HCT116 (cell line): Measurements from ENCODE around the gene MCF2L. TPM values are rescaled to one million over a fixed set of nuclear protein-coding genes. Genes with fewer than 3 reads are reported as not detected.

ENCODE experiments used
- ATAC-seq: fragments of 200-7000 bp; cut with Tn5 transposase; 2 replicates; pipeline ENCODE4 v1.9.1; 2020; ENCODE audit warnings: mild to moderate bottlenecking, moderate library complexity
- BruUV-seq: library from RNA; stranded (reverse); fragments of 400-500 nt; replicated peaks from 2 replicates; lab custom pipeline; 2021; lab: Mats Ljungman, UMichigan
- CTCF ChIA-PET: fragments of 300-600 bp; sonication (Branson Sonifier 250); formaldehyde crosslinking; loops from one replicate; lab custom pipeline; 2021; ENCODE audit warnings: antibody characterized with exemption; lab: Charles Lee
- POLR2A ChIA-PET: fragments of 300-600, 350-600 bp; sonication (Branson Sonifier 250); formaldehyde crosslinking; loops from one replicate; lab custom pipeline; 2021; ENCODE audit warnings: antibody characterized with exemption; lab: Charles Lee
- RAD21 ChIA-PET, 2 experiments: fragments of 300-600 bp; sonication (Branson Sonifier 250); formaldehyde crosslinking; loops; one replicate each; lab custom pipeline; 2023; ENCODE audit warnings: low total read pairs in 2 of 2; ENCODE audit not compliant: uncharacterized antibody in 2 of 2, unreplicated experiment in 2 of 2, low non-redundant PET in 1 of 2; lab: Charles Lee
- DNase-seq: peaks from one replicate; pipeline ENCODE4 v3.0.0-alpha.2; 2010; ENCODE audit warnings: low read depth, low spot score
- H2AFZ ChIP-seq: fragments of 200-600 bp; shearing (Covaris generic), sonication (generic); 2 replicates; pipeline ENCODE4 v1.6.1; 2017; ENCODE audit warnings: low read depth, mixed run types, mixed read lengths, antibody characterized with exemption, low read length; ENCODE audit not compliant: poor library complexity, severe bottlenecking
- H3K27ac ChIP-seq: 2 replicates; pipeline ENCODE4 v1.5.1; 2012; ENCODE audit warnings: low read depth, low read length
- H3K27me3 ChIP-seq: fragments of 200-600 bp; sonication (generic); 2 replicates; pipeline ENCODE4 v1.6.1; 2016; ENCODE audit warnings: mixed run types, low read length, mixed read lengths; ENCODE audit not compliant: insufficient read depth
- H3K36me3 ChIP-seq, 2 experiments: fragments of 200-500 bp in 1 of 2; fragments of 200-600 bp in 1 of 2; sonication (Bioruptor generic) in 1 of 2; sonication (generic) in 1 of 2; 2 replicates each; pipeline versions ENCODE4 v1.5.1 to v1.6.1; 2014 to 2016; ENCODE audit warnings: low read length in 2 of 2, inconsistent platforms in 1 of 2, mixed read lengths in 1 of 2, mixed run types in 1 of 2; ENCODE audit not compliant: insufficient read depth in 2 of 2, control insufficient read depth in 1 of 2
- H3K4me1 ChIP-seq, 2 experiments: fragments of 200-600 bp in 1 of 2; sonication (generic) in 1 of 2; 2 replicates each; pipeline versions ENCODE4 v1.5.1 to v1.6.1; 2012 to 2017; ENCODE audit warnings: low read length in 2 of 2, inconsistent platforms in 1 of 2, mild to moderate bottlenecking in 1 of 2, mixed read lengths in 1 of 2, mixed run types in 1 of 2, moderate library complexity in 1 of 2; ENCODE audit not compliant: insufficient read depth in 2 of 2, control insufficient read depth in 1 of 2
- H3K4me2 ChIP-seq: fragments of 200-600 bp; sonication (generic); 2 replicates; pipeline ENCODE4 v1.6.1; 2017; ENCODE audit warnings: mixed run types, low read length, mixed read lengths
- H3K4me3 ChIP-seq, 2 experiments: fragments of 200-600 bp in 1 of 2; sonication (generic) in 1 of 2; replicated peaks in 1 of 2; 2 replicates each; pipeline ENCODE4 v1.5.1; 2011 to 2016; ENCODE audit warnings: low read length in 2 of 2, control low read depth in 1 of 2, low read depth in 1 of 2, mild to moderate bottlenecking in 1 of 2, mixed read lengths in 1 of 2, mixed run types in 1 of 2
- H3K79me2 ChIP-seq: fragments of 200-600 bp; sonication (generic); 2 replicates; pipeline ENCODE4 v1.6.1; 2017; ENCODE audit warnings: mild to moderate bottlenecking, mixed run types, low read length, moderate library complexity, mixed read lengths; ENCODE audit not compliant: insufficient read depth
- H3K9ac ChIP-seq: fragments of 200-600 bp; sonication (generic); 2 replicates; pipeline ENCODE4 v1.6.1; 2016; ENCODE audit warnings: low read length, mixed read lengths
- H3K9me2 ChIP-seq: fragments of 200-600 bp; sonication (generic), shearing (Covaris generic); 2 replicates; pipeline ENCODE4 v1.6.1; 2017; ENCODE audit warnings: mixed run types, mild to moderate bottlenecking, moderate library complexity; ENCODE audit not compliant: insufficient read depth
- H3K9me3 ChIP-seq, 2 experiments: fragments of 200-500 bp in 1 of 2; fragments of 200-600 bp in 1 of 2; sonication (Bioruptor generic) in 1 of 2; sonication (generic) in 1 of 2; 2 replicates each; pipeline ENCODE4 v1.6.1; 2014 to 2017; ENCODE audit warnings: low read length in 2 of 2, mixed read lengths in 2 of 2, inconsistent platforms in 1 of 2, low read depth in 1 of 2, mild to moderate bottlenecking in 1 of 2, mixed run types in 1 of 2, moderate library complexity in 1 of 2; ENCODE audit not compliant: control insufficient read depth in 1 of 2, insufficient read depth in 1 of 2
- H4K20me1 ChIP-seq: fragments of 200-600 bp; sonication (generic), shearing (Covaris generic); 2 replicates; pipeline ENCODE4 v1.6.1; 2017; ENCODE audit warnings: mixed run types, mild to moderate bottlenecking, moderate library complexity; ENCODE audit not compliant: insufficient read depth
- CEBPB ChIP-seq: IDR thresholded peaks from 2 replicates; pipeline ENCODE4 v1.6.1; 2012; ENCODE audit warnings: low read depth
- EGR1 ChIP-seq: IDR thresholded peaks from 2 replicates; pipeline ENCODE4 v1.6.1; 2012; ENCODE audit warnings: low read depth
- ELF1 ChIP-seq: IDR thresholded peaks from 2 replicates; pipeline ENCODE4 v1.6.1; 2012; ENCODE audit warnings: low read depth, borderline replicate concordance
- EZH2 ChIP-seq: fragments of 200-600 bp; sonication (generic); IDR thresholded peaks from 2 replicates; pipeline ENCODE4 v1.6.1; 2017; ENCODE audit warnings: antibody characterized with exemption, mixed run types
- EZH2phosphoT487 ChIP-seq: fragments of 200-600 bp; IDR thresholded peaks from 2 replicates; pipeline ENCODE4 v1.6.1; 2018; ENCODE audit warnings: antibody characterized with exemption, borderline replicate concordance
- JUND ChIP-seq: IDR thresholded peaks from 2 replicates; pipeline ENCODE4 v1.6.1; 2012
- MAX ChIP-seq: IDR thresholded peaks from 2 replicates; pipeline ENCODE4 v1.6.1; 2012
- POLR2A ChIP-seq: IDR thresholded peaks from 2 replicates; pipeline ENCODE4 v1.7.0; 2011; ENCODE audit warnings: borderline replicate concordance; ENCODE audit not compliant: insufficient read depth, insufficient read length; ENCODE audit errors: extremely low read depth
- POLR2AphosphoS5 ChIP-seq: IDR thresholded peaks from 2 replicates; pipeline ENCODE4 v1.6.1; 2011; ENCODE audit warnings: mild to moderate bottlenecking, low read depth, low read length, moderate library complexity
- REST ChIP-seq: IDR thresholded peaks from 2 replicates; pipeline ENCODE4 v1.6.1; 2012; ENCODE audit warnings: low read depth
- SIN3A ChIP-seq: IDR thresholded peaks from 2 replicates; pipeline ENCODE4 v1.6.1; 2012; ENCODE audit warnings: low read depth
- SP1 ChIP-seq: IDR thresholded peaks from 2 replicates; pipeline ENCODE4 v1.6.1; 2012; ENCODE audit warnings: low read depth
- SRF ChIP-seq: IDR thresholded peaks from 2 replicates; pipeline ENCODE4 v1.6.1; 2012; ENCODE audit warnings: low read depth
- TCF7L2 ChIP-seq: IDR thresholded peaks from 2 replicates; pipeline ENCODE4 v1.7.0; 2011; ENCODE audit warnings: borderline replicate concordance, inconsistent platforms; ENCODE audit not compliant: insufficient read depth, insufficient read length; ENCODE audit errors: extremely low read depth
- YY1 ChIP-seq: IDR thresholded peaks from 2 replicates; pipeline ENCODE4 v1.6.1; 2011; ENCODE audit warnings: low read length, low read depth, moderate library complexity, mild to moderate bottlenecking; ENCODE audit not compliant: insufficient replicate concordance; ENCODE audit errors: extremely low read depth
- ZFX ChIP-seq: fragments of 450-650 bp; IDR thresholded peaks from 2 replicates; pipeline ENCODE4 v1.6.1; 2017
- ZNF274 ChIP-seq: fragments of 200-500 bp; sonication (Bioruptor generic); IDR thresholded peaks from 2 replicates; pipeline ENCODE4 v1.6.1; 2014; ENCODE audit warnings: mild to moderate bottlenecking, low read depth, low read length, inconsistent platforms
- intact Hi-C: fragments of 100-400 bp; cut with micrococcal nuclease; formaldehyde crosslinking; loops from 2 replicates; pipeline ENCODE4 v1.10.0; 2022
- total RNA-seq: library from RNA; stranded (reverse); gene quantifications from one replicate; pipeline ENCODE4 v1.2.1, GENCODE V29; 2021; ENCODE audit not compliant: unreplicated experiment

MCF2L gene
- total RNA-seq, 1 experiment from 2014 or later = 19.3 TPM

GRCh38 chr13:112933649-112934048, 35.4 kb upstream of the MCF2L start:
- Histone ChIP-seq H2AFZ (no peak overlapping the region), H3K27me3 (no peaks in the 10 kb centered on the region), H3K27ac (no peak overlapping the region), H4K20me1 (no peaks in the 10 kb centered on the region)
- DNase-seq = no peak
- ATAC-seq = no peak
- POLR2A ChIA-PET = no interaction called here
- TF ChIP-seq SRF (no peak), POLR2AphosphoS5 (no peak), EGR1 (no peak), ZFX (no peak), JUND (no peak), ELF1 (no peak), MAX (no peak), EZH2 (no peak)
- TF ChIP-seq, all 23 proteins: peak for 0
- H3K4me1 ChIP-seq = peaks cover 9 to 13% of the 10 kb centered on the region in 2 experiments; a peak in 3 of 4 replicates
- H3K4me2 ChIP-seq = no peak overlapping the region
- H3K36me3 ChIP-seq = no peaks in the 10 kb centered on the region
- 0 out of 4 replicates have a peak, but pooled peaks cover 0 to 4% of the 10 kb centered on the region in 2 experiments for H3K9me3 ChIP-seq
- intact Hi-C loops = no loop called here
- no peak overlapping the region for H3K9ac ChIP-seq
- no TSS peak for BruUV-seq
- RAD21 ChIA-PET = no interaction called here
- CTCF ChIA-PET = no interaction called here
- no peak overlapping the region for H3K4me3 ChIP-seq
- no peaks in the 10 kb centered on the region for H3K9me2 ChIP-seq
- no peaks in the 10 kb centered on the region for H3K79me2 ChIP-seq

DNA sequence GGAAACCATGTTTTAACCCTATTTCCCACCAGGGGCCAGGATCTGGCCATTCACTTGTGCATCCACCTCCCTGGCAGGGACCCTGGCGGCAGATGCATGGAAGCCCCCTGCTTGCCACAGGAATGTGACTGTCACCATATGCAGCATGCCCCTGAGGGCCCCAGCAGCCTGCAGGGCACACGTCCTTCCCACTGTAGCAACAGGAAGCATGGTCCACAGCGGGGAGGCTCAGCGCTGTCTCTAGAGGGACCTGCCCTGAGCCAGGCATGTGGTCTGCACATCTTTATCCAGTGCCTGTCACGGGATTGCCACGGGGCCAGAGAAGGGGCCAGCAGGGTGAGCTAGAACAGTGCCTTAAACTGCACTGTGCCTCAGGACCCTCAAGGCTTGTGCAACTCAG, 34.9 kb upstream of the MCF2L start:
- BruUV-seq = no TSS peak
- Histone ChIP-seq H3K27ac (no peak overlapping the region), H2AFZ (no peak overlapping the region), H3K79me2 (no peaks in the 10 kb centered on the region), H3K4me3 (no peak overlapping the region), H3K27me3 (no peaks in the 10 kb centered on the region), H3K9me2 (no peaks in the 10 kb centered on the region), H4K20me1 (no peaks in the 10 kb centered on the region), H3K4me1 (peaks cover 9 to 13% of the 10 kb centered on the region in 2 experiments; a peak in 3 of 4 replicates), H3K4me2 (no peak overlapping the region), H3K9me3 (0 out of 4 replicates have a peak, but pooled peaks cover 0 to 4% of the 10 kb centered on the region in 2 experiments), H3K36me3 (no peaks in the 10 kb centered on the region), H3K9ac (no peak overlapping the region)
- no peak for ATAC-seq
- no peak for DNase-seq
- ChIA-PET POLR2A (no interaction called here), RAD21 (no interaction called here), CTCF (no interaction called here)
- intact Hi-C loops = no loop called here
- TF ChIP-seq POLR2AphosphoS5 (no peak), ZNF274 (no peak), CEBPB (no peak), MAX (no peak), TCF7L2 (no peak), EZH2phosphoT487 (no peak), POLR2A (no peak), SIN3A (no peak), YY1 (no peak), REST (no peak), SP1 (no peak)
